Duodenal mucosa (tissue), 2 donors: Measurements from ENCODE around the gene CRTC1.

Experiments
- H3K27ac ChIP-seq: one replicate; pipeline ENCODE4 v1.7.0; 2013; ENCODE audit warnings: low read depth, low read length
- H3K27me3 ChIP-seq, 2 donors: one replicate each; pipeline ENCODE4 v1.7.0; 2013; ENCODE audit warnings: low read length in 2 of 2, control low read depth in 1 of 2; ENCODE audit not compliant: insufficient read depth in 2 of 2, control insufficient read depth in 1 of 2
- H3K36me3 ChIP-seq, 2 donors: one replicate each; pipeline ENCODE4 v1.7.0; 2013; ENCODE audit warnings: low read length in 2 of 2, control low read depth in 1 of 2; ENCODE audit not compliant: insufficient read depth in 2 of 2, control insufficient read depth in 1 of 2
- H3K4me1 ChIP-seq, 2 donors: one replicate each; pipeline ENCODE4 v1.7.0; 2013; ENCODE audit warnings: low read length in 2 of 2, control low read depth in 1 of 2; ENCODE audit not compliant: insufficient read depth in 2 of 2, control insufficient read depth in 1 of 2
- H3K4me3 ChIP-seq, 2 donors: one replicate each; pipeline ENCODE4 v1.7.0; 2013; ENCODE audit warnings: low read length in 2 of 2, low read depth in 1 of 2
- H3K9ac ChIP-seq, 2 donors: one replicate each; pipeline ENCODE4 v1.7.0; 2013; ENCODE audit warnings: low read length in 2 of 2, low read depth in 1 of 2
- H3K9me3 ChIP-seq, 2 donors: one replicate each; pipeline ENCODE4 v1.7.0; 2013; ENCODE audit warnings: low read length in 2 of 2, control low read depth in 1 of 2; ENCODE audit not compliant: control insufficient read depth in 1 of 2

CRTC1 gene

DNA sequence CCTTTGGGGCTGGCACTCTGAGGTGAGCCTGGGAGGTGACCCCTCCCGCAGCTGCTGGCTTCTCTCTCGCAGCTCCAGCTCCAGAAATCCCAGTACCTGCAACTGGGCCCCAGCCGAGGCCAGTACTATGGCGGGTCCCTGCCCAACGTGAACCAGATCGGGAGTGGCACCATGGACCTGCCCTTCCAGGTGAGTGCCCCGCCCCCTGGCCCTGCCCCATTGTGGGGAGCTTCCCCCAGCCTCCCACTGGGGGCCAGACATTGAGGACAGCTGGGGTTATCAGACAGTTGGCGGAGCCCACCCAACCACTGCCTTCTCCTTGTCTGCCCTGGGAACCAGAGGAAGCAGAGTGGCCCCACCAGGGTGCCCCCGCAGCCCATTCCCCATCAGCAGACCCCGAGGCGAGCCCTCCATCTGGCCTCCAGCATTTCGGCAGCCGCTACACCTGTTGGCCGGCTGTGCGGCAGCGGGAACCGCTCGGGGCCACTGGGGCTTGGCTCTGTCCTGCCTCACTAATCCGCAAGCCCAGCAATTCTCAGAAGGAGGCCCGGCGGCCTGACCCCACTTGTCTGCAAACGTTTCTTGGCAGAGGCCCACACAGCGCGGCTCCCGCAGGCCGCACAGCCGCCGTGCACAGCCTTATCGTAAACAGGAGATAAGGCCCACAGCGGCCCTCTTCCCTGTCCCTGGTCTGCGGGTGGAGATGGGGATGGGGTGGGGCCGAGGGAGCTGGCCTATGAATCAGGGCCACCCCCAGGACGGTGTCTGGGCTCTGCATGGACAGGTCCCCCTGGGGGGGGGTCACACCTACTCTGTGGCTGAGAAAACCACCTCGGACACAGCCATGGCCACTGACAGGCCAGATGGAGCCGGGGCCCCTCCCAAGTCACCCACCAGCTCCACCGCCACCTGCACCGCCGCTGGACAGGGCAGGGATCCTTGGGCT lies 59.6 kb downstream of the CRTC1 start:
- Histone ChIP-seq H3K4me1 (peaks cover 36 to 40% of the 10 kb centered on the region in 2 donors), H3K27me3 (no peaks in the 10 kb centered on the region), H3K27ac (peak overlapping the region; percentile 32), H3K9ac (no peak overlapping the region), H3K9me3 (no peaks in the 10 kb centered on the region), H3K4me3 (peak overlapping the region in 1 of 2 donors; percentile 17), H3K36me3 (no peaks in the 10 kb centered on the region)

GRCh38 chr19:18743784-18744418 lies 60.4 kb downstream of the CRTC1 start:
- Histone ChIP-seq H3K27ac (no peak overlapping the region), H3K4me3 (no peak overlapping the region), H3K9ac (no peak overlapping the region), H3K27me3 (no peaks in the 10 kb centered on the region), H3K9me3 (no peaks in the 10 kb centered on the region), H3K4me1 (peaks cover 36 to 40% of the 10 kb centered on the region in 2 donors), H3K36me3 (no peaks in the 10 kb centered on the region)

GRCh38 chr19:18745012-18745735 lies 61.7 kb downstream of the CRTC1 start:
- H3K9me3 ChIP-seq, result no peaks in the 10 kb centered on the region
- H3K4me1 ChIP-seq, result peaks cover 27 to 33% of the 10 kb centered on the region in 2 donors
- H3K36me3 ChIP-seq, result no peaks in the 10 kb centered on the region
- no peak overlapping the region for H3K9ac ChIP-seq
- no peak overlapping the region for H3K27ac ChIP-seq
- no peak overlapping the region for H3K4me3 ChIP-seq
- H3K27me3 ChIP-seq, result no peaks in the 10 kb centered on the region

DNA sequence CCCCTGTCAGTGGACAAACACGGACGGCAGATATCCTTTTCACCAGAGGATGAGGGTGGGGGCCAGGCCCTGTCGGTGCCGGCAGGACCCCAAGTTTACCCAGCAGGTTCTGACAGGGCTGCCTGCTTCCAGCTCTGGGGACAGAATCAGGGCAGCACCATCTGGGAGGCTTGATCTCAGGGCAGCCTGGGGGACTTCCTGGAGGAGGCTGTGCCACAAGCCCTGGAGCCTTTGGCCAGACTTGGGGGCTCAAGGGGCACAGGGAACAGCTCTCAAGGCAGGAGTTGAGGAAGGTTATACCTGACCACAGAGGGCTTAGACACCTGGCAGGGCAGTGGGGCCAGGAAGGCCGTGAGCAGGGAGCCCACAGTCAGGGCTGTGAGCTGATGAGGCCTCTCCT lies 62.5 kb downstream of the CRTC1 start:
- Histone ChIP-seq H3K27ac (no peak overlapping the region), H3K27me3 (no peaks in the 10 kb centered on the region), H3K4me3 (no peak overlapping the region), H3K9me3 (no peaks in the 10 kb centered on the region), H3K9ac (no peak overlapping the region), H3K4me1 (peaks cover 20 to 28% of the 10 kb centered on the region in 2 donors), H3K36me3 (peaks cover 0 to 5% of the 10 kb centered on the region in 2 donors)

DNA sequence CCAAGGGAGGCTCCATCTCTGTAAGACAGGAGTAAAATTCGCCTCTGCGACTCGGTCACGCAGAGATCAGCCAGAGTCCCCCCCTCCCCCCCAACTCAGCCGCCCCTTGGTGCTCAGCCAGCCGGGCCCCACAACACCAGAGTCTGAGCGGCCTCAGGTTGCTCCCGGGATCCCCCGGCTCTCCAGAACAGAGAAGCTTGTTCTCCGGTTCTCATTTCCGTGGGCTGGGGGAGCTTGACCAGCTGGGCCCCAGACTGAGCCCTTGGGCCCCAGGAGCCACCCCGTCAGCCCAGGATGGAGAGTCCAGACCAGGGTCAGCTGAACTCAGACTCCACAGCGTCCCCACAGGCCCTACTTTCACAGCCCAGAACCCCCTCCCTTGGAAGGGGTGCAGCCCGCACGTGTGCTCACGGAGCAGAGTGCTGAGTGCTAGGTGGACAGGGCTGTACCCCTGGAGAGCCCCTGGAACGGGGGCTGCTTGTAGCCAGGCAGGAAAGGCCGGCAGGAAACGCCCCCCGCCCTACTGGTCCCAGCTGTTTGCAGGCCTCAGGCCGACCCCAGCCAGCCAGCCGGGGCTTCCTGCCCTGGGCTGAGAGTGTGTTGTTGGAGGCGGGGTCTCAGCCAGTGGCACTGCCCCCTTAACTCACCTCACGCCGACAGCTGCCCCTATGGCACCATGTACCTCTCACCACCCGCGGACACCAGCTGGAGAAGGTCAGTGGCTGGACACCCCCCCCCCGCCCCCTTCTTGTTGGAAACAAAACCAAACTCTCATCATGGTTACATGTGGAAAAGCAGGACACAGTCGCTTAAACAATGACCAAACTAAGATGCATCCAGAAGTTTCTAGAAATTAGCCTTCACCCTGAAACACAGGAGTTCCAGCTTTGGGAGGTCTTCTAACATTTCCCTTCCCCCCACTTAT lies 63.2 kb downstream of the CRTC1 start:
- Histone ChIP-seq H3K4me3 (no peak overlapping the region), H3K4me1 (peaks cover 12 to 21% of the 10 kb centered on the region in 2 donors), H3K36me3 (peaks cover 0 to 6% of the 10 kb centered on the region in 2 donors), H3K9me3 (no peaks in the 10 kb centered on the region), H3K27ac (no peak overlapping the region), H3K9ac (no peak overlapping the region), H3K27me3 (no peaks in the 10 kb centered on the region)

DNA sequence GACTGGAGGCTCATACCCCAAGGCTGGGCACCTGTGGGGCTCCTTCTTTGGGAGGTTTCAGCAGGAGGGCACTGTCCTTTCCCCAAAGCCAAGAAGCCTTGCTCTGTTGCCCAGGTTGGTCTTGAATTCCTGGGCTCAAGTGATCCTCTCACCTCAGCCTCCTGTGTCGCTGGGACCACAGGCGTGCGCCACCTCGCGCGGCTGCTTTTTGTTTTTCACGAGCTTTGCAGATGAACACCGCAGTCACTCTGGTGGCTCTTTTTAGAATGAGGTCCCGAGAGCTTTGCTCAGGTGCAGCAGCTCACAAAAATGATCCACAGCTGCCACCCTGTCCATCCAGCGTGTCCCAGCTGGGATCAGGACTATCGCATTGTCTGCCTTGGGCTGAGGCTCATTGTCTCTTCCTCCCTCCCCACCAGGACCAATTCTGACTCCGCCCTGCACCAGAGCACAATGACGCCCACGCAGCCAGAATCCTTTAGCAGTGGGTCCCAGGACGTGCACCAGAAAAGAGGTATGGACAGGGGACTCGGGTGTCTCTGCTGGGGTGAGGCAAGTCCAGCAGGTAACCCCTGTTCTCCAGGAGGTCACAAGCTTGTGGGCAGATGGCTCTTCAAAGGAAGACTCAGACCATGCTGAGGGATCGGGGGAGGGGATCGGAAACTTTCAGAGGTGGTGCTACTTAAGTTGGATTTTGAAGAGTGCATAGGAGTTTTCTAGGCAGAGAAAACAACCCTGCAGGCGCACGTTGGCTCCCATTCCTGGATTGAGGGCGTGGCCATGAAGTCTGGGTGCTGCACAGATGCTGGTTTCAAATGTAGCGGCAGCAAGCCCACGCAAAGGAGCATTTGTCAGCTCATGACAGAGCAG lies 66.1 kb downstream of the CRTC1 start:
- H3K9ac ChIP-seq, result no peak overlapping the region
- H3K4me1 ChIP-seq, result no peaks in the 10 kb centered on the region
- no peak overlapping the region for H3K27ac ChIP-seq
- H3K36me3 ChIP-seq, result peaks cover 0 to 6% of the 10 kb centered on the region in 2 donors
- no peaks in the 10 kb centered on the region for H3K9me3 ChIP-seq
- no peaks in the 10 kb centered on the region for H3K27me3 ChIP-seq
- H3K4me3 ChIP-seq, result no peak overlapping the region

GRCh38 chr19:18750295-18750970 lies 67.0 kb downstream of the CRTC1 start:
- Histone ChIP-seq H3K27ac (no peak overlapping the region), H3K36me3 (peaks cover 0 to 6% of the 10 kb centered on the region in 2 donors), H3K27me3 (no peaks in the 10 kb centered on the region), H3K4me1 (no peaks in the 10 kb centered on the region), H3K9me3 (no peaks in the 10 kb centered on the region), H3K9ac (no peak overlapping the region), H3K4me3 (no peak overlapping the region)

DNA sequence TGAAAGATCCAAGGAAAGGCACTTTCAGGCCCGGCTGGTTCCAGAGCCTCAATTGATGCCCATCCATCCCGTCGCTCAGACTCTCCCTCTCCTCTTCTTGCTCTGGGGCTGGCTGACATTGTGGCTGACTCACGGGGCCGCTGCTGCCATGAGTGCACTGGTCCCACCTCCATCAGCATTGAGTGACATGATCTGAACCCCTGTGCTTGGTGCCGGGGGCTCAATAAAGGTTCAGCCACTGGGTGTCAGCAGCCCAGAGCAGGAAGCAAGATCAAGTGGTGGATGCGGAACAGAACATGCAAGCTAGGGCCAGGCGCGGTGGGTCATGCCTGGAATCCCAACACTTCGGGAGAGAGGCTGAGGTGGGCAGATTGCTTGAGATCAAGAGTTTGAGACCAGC lies 68.1 kb downstream of the CRTC1 start:
- peaks cover 0 to 7% of the 10 kb centered on the region in 2 donors for H3K36me3 ChIP-seq
- H3K27ac ChIP-seq, result no peak overlapping the region
- no peaks in the 10 kb centered on the region for H3K27me3 ChIP-seq
- H3K4me1 ChIP-seq, result no peaks in the 10 kb centered on the region
- no peak overlapping the region for H3K9ac ChIP-seq
- no peaks in the 10 kb centered on the region for H3K9me3 ChIP-seq
- no peak overlapping the region for H3K4me3 ChIP-seq
